Endothelial cell of umbilical vein (primary cell): ENCODE results near the gene PPME1. TPM values are rescaled to one million over a fixed set of nuclear protein-coding genes. Genes with fewer than 3 reads are reported as not detected.

Experiments
- BruUV-seq: library from RNA; stranded (reverse); fragments of 400-500 nt; replicated peaks from 2 replicates; lab custom pipeline; 2021; lab: Mats Ljungman, UMichigan
- CTCF ChIA-PET: fragments of 300-600, 350-600 bp; sonication (Branson Sonifier 250); formaldehyde crosslinking; loops from one replicate; lab custom pipeline; 2021; ENCODE audit warnings: antibody characterized with exemption, inconsistent platforms; lab: Charles Lee
- POLR2A ChIA-PET: fragments of 300-600, 350-600 bp; sonication (Branson Sonifier 250); formaldehyde crosslinking; loops from one replicate; lab custom pipeline; 2021; ENCODE audit warnings: antibody characterized with exemption, inconsistent platforms; lab: Charles Lee
- DNase-seq: peaks from one replicate; pipeline ENCODE4 v3.0.0-alpha.2; 2011; ENCODE audit warnings: low read depth, low spot score
- FAIRE-seq: peaks from 2 replicates; lab custom pipeline; 2011; peaks lifted over from hg19 to GRCh38; lab: Jason Lieb, UNC
- H2AFZ ChIP-seq: 2 replicates; pipeline ENCODE4 v1.6.0; 2012; ENCODE audit warnings: low read depth, low read length, control low read depth, inconsistent platforms
- H3K27ac ChIP-seq: 2 replicates; pipeline ENCODE4 v1.5.1; 2011; ENCODE audit warnings: low read depth, mild to moderate bottlenecking, control low read depth, low read length, moderate library complexity; ENCODE audit not compliant: insufficient read depth
- H3K27me3 ChIP-seq, 2 experiments: 2 replicates each; pipeline versions ENCODE4 v1.6.0 to v1.6.1; 2011; ENCODE audit warnings: low read length in 2 of 2, mixed read lengths in 1 of 2; ENCODE audit not compliant: control insufficient read depth in 2 of 2, insufficient read depth in 2 of 2
- H3K36me3 ChIP-seq, 2 experiments: 2 replicates in 1 of 2; 3 replicates in 1 of 2; pipeline ENCODE4 v1.5.1; 2011; ENCODE audit warnings: low read length in 2 of 2, mild to moderate bottlenecking in 1 of 2, moderate library complexity in 1 of 2; ENCODE audit not compliant: control insufficient read depth in 2 of 2, insufficient read depth in 2 of 2; ENCODE audit errors: extremely low read depth in 1 of 2
- H3K4me1 ChIP-seq: 3 replicates; pipeline ENCODE4 v1.5.1; 2011; ENCODE audit warnings: mild to moderate bottlenecking, low read length; ENCODE audit not compliant: control insufficient read depth, insufficient read depth; ENCODE audit errors: extremely low read depth
- H3K4me2 ChIP-seq: 2 replicates; pipeline ENCODE4 v1.6.1; 2011; ENCODE audit warnings: low read length, control low read depth, mixed read lengths; ENCODE audit not compliant: insufficient read depth
- H3K4me3 ChIP-seq, 3 experiments: fragments of 200-600 bp in 1 of 3; sonication (generic), shearing (Covaris generic) in 1 of 3; replicated peaks in 1 of 3; 2 replicates each; pipeline ENCODE4 v1.5.1; 2011 to 2016; ENCODE audit warnings: control low read depth in 3 of 3, low read length in 3 of 3, mild to moderate bottlenecking in 2 of 3, inconsistent platforms in 1 of 3, low read depth in 1 of 3, moderate library complexity in 1 of 3; ENCODE audit not compliant: insufficient read depth in 1 of 3
- H3K79me2 ChIP-seq: 2 replicates; pipeline ENCODE4 v1.6.0; 2012; ENCODE audit warnings: low read length, inconsistent platforms; ENCODE audit not compliant: control insufficient read depth, insufficient read depth
- H3K9ac ChIP-seq: replicated peaks from 2 replicates; pipeline ENCODE3; 2011; ENCODE audit warnings: low read length, control low read depth; ENCODE audit not compliant: insufficient read depth; ENCODE audit errors: extremely low read depth
- H3K9me1 ChIP-seq: replicated peaks from 3 replicates; pipeline ENCODE4 v1.6.0; 2011; ENCODE audit warnings: mild to moderate bottlenecking, low read length; ENCODE audit not compliant: control insufficient read depth, insufficient read depth; ENCODE audit errors: extremely low read depth
- H3K9me3 ChIP-seq: replicated peaks from 2 replicates; pipeline ENCODE4 v1.5.1; 2012; ENCODE audit warnings: low read length, inconsistent platforms; ENCODE audit not compliant: control insufficient read depth, insufficient read depth
- H4K20me1 ChIP-seq: replicated peaks from 2 replicates; pipeline ENCODE3; 2011; ENCODE audit warnings: mild to moderate bottlenecking, low read length; ENCODE audit not compliant: control insufficient read depth, insufficient read depth; ENCODE audit errors: extremely low read depth
- CTCF ChIP-seq, 2 donors: IDR thresholded peaks; 1 replicate in 1 of 2; 2 replicates in 1 of 2; pipeline ENCODE4 v1.5.1; 2011; ENCODE audit warnings: low read length in 2 of 2, mild to moderate bottlenecking in 2 of 2, moderate library complexity in 2 of 2, control low read depth in 1 of 2, inconsistent platforms in 1 of 2, low read depth in 1 of 2; ENCODE audit not compliant: insufficient read depth in 1 of 2; ENCODE audit errors: extremely low read depth in 1 of 2
- EZH2 ChIP-seq: IDR thresholded peaks from 2 replicates; pipeline ENCODE4 v1.6.1; 2012; ENCODE audit warnings: borderline replicate concordance, low read depth, mild to moderate bottlenecking, moderate library complexity, low read length, inconsistent platforms; ENCODE audit not compliant: severe bottlenecking
- FOS ChIP-seq: IDR thresholded peaks from 2 replicates; pipeline ENCODE4 v1.6.1; 2011; ENCODE audit warnings: mild to moderate bottlenecking, low read length, moderate library complexity, borderline replicate concordance; ENCODE audit not compliant: insufficient read depth
- GATA2 ChIP-seq: IDR thresholded peaks from 2 replicates; pipeline ENCODE4 v1.7.0; 2011; ENCODE audit warnings: low read depth, mild to moderate bottlenecking, moderate library complexity, mixed read lengths, low read length; ENCODE audit not compliant: insufficient read length, insufficient read depth
- JUN ChIP-seq: IDR thresholded peaks from 2 replicates; pipeline ENCODE4 v1.6.1; 2011; ENCODE audit warnings: borderline replicate concordance, low read depth; ENCODE audit not compliant: insufficient read length, insufficient read depth
- MAX ChIP-seq: IDR thresholded peaks from 2 replicates; pipeline ENCODE4 v1.6.1; 2011; ENCODE audit not compliant: insufficient read depth, insufficient read length
- MYC ChIP-seq: IDR thresholded peaks from one replicate; pipeline ENCODE4 v1.6.1; 2011; ENCODE audit warnings: mild to moderate bottlenecking, low read depth, low read length
- POLR2A ChIP-seq: IDR thresholded peaks from 2 replicates; pipeline ENCODE4 v1.6.1; 2012; ENCODE audit warnings: low read depth, mild to moderate bottlenecking, control low read depth, low read length
- POLR2AphosphoS5 ChIP-seq: IDR thresholded peaks from 2 replicates; pipeline ENCODE4 v1.6.1; 2012; ENCODE audit warnings: low read depth, mild to moderate bottlenecking, control low read depth, low read length, moderate library complexity; ENCODE audit not compliant: insufficient read depth
- dilution Hi-C: fragments of 300-500 bp; cut with MboI; formaldehyde crosslinking; loops from one replicate; pipeline ENCODE4 v1.15.0; 2019; ENCODE audit warnings: low sequenced_read_pairs; ENCODE audit not compliant: extremely low pct_ligation_motif_present
- intact Hi-C: fragments of 100-400 bp; cut with micrococcal nuclease; formaldehyde crosslinking; loops from one replicate; pipeline ENCODE4 v1.10.0; 2022
- polyA plus RNA-seq, 4 experiments: library from polyadenylated mRNA; depleted of rRNA in 3 of 4; stranded (reverse) in 3 of 4; unstranded in 1 of 4; fragments of >200 nt; gene quantifications; 2 replicates each; pipeline versions ENCODE4 v1.2.1 to v1.2.3, GENCODE V29; 2011 to 2012; ENCODE audit warnings: missing spikeins in 1 of 4
- total RNA-seq: library from RNA; stranded (reverse); gene quantifications from 2 replicates; pipeline ENCODE4 v1.2.3, GENCODE V29; 2021

The PPME1 gene
- total and polyA plus RNA-seq, 2 donors (not counting 3 experiments of a cell fraction or from before 2014, with no cell fraction given), result 37.2 to 49.9 TPM

- no peak overlapping the region for H3K4me2 ChIP-seq
- no peak overlapping the region for H3K9ac ChIP-seq
- no peak overlapping the region for H3K4me3 ChIP-seq
- H3K79me2 ChIP-seq, result no peaks in the 10 kb centered on the region
- intact Hi-C loops (no loop called here), dilution Hi-C loops (no loop called here)
- no peaks in the 10 kb centered on the region for H3K9me1 ChIP-seq
- no peaks in the 10 kb centered on the region for H3K9me3 ChIP-seq
- CTCF ChIA-PET, result no interaction called here
- no peaks in the 10 kb centered on the region for H3K4me1 ChIP-seq
- no peak overlapping the region for H3K27ac ChIP-seq
- DNase-seq (no peak), FAIRE-seq (no peak)
- H3K27me3 ChIP-seq, result no peaks in the 10 kb centered on the region
- TF ChIP-seq MAX, result no peak
- TF ChIP-seq MYC, result no peak
- no peak for TF ChIP-seq GATA2
- POLR2A ChIA-PET, result no interaction called here
- H4K20me1 ChIP-seq, result no peaks in the 10 kb centered on the region
- no peak overlapping the region for H2AFZ ChIP-seq
- no TSS peak for BruUV-seq
- peaks cover 0 to 12% of the 10 kb centered on the region in 2 experiments for H3K36me3 ChIP-seq
These were observed 111.3 kb downstream of the PPME1 start for GRCh38 chr11:74282421-74282820.

GRCh38 chr11:74282914-74283371 is 111.9 kb downstream of the PPME1 start:
- no peak for FAIRE-seq
- Histone ChIP-seq H3K27ac (no peak overlapping the region), H3K27me3 (no peaks in the 10 kb centered on the region), H4K20me1 (no peaks in the 10 kb centered on the region), H3K9ac (no peak overlapping the region), H3K9me1 (no peaks in the 10 kb centered on the region), H3K4me2 (no peak overlapping the region), H3K79me2 (no peaks in the 10 kb centered on the region), H2AFZ (no peak overlapping the region), H3K4me3 (no peak overlapping the region), H3K9me3 (no peaks in the 10 kb centered on the region), H3K4me1 (peaks cover 4% of the 10 kb centered on the region), H3K36me3 (peaks cover 0 to 12% of the 10 kb centered on the region in 2 experiments)
- no peak for TF ChIP-seq MAX
- no peak for TF ChIP-seq GATA2
- no peak for TF ChIP-seq EZH2
- TF ChIP-seq MYC, result no peak
- no peak for TF ChIP-seq CTCF (IDR thresholded peaks at IDR 0.05; ENCODE audit: extremely low read depth in 1 of 2, insufficient read depth in 1 of 2, low read depth in 1 of 2, low read length in 2 of 2)
- TF ChIP-seq POLR2AphosphoS5, result no peak
- no peak for TF ChIP-seq FOS
- no peak for TF ChIP-seq JUN
- no peak for TF ChIP-seq POLR2A
- no TSS peak for BruUV-seq
- intact Hi-C loops, result no loop called here
- POLR2A ChIA-PET, result no interaction called here
- DNase-seq, result no peak
- CTCF ChIA-PET, result interaction anchor here (1.0 kb wide), 1 partner anchor 27 kb away, joined by 3 read pairs; no protein-coding TSS in a partner anchor
- dilution Hi-C loops, result no loop called here
